K562 (cell line): ENCODE measurements around the gene GABRG2. TPM values are rescaled to one million over a fixed set of nuclear protein-coding genes. Genes with fewer than 3 reads are reported as not detected.

Source experiments
- ATAC-seq: fragments of 200-7000 bp; cut with Tn5 transposase; 3 replicates; pipeline ENCODE4 v1.9.1; 2020; ENCODE audit warnings: moderate library complexity
- BruUV-seq: library from RNA; stranded (reverse); fragments of 400-500 nt; replicated peaks from 2 replicates; lab custom pipeline; 2021; lab: Mats Ljungman, UMichigan
- CTCF ChIA-PET: fragments of 300-600 bp; formaldehyde crosslinking; extraction: SDS; loops from one replicate; lab custom pipeline; 2021; ENCODE audit warnings: low intra/inter-chr PET ratio; lab: Yijun Ruan, JAX
- POLR2A ChIA-PET: fragments of 300-600, 350-650 bp; sonication (Branson Sonifier 250); formaldehyde crosslinking; extraction: SDS; loops from one replicate; lab custom pipeline; 2021; ENCODE audit warnings: antibody characterized with exemption, inconsistent platforms; lab: Yijun Ruan, JAX
- DNase-seq, 4 experiments: peaks; one replicate each; pipeline versions ENCODE4 v3.0.0 to v3.0.0-alpha.2; 2011 to 2018; ENCODE audit warnings: low spot score in 3 of 4, mixed read lengths in 3 of 4; ENCODE audit errors: extremely low read depth in 1 of 4
- FAIRE-seq: peaks from 2 replicates; lab custom pipeline; 2011; peaks lifted over from hg19 to GRCh38; lab: Jason Lieb, UNC
- H2AFZ ChIP-seq: 2 replicates; pipeline ENCODE4 v1.6.0; 2011; ENCODE audit warnings: low read depth, low read length, control low read depth, inconsistent platforms
- H3K27ac ChIP-seq: fragments of 200-600 bp; 3 replicates; pipeline ENCODE4 v1.8.0; 2011; ENCODE audit warnings: low read depth, mild to moderate bottlenecking, control low read depth, inconsistent platforms, low read length, moderate library complexity, mixed read lengths; ENCODE audit errors: extremely low read depth
- H3K27me3 ChIP-seq, 2 experiments: fragments of 300-600 bp in 1 of 2; 2 replicates in 1 of 2; 3 replicates in 1 of 2; pipeline versions ENCODE4 v1.6.0 to v1.8.0; 2011; ENCODE audit warnings: inconsistent platforms in 2 of 2, low read length in 2 of 2, mild to moderate bottlenecking in 1 of 2, mixed read lengths in 1 of 2, moderate library complexity in 1 of 2; ENCODE audit not compliant: control insufficient read depth in 2 of 2, insufficient read depth in 2 of 2
- H3K36me3 ChIP-seq: fragments of 300-600 bp; 3 replicates; pipeline ENCODE4 v1.8.0; 2011; ENCODE audit warnings: mild to moderate bottlenecking, low read length, inconsistent platforms; ENCODE audit not compliant: control insufficient read depth, insufficient read depth
- H3K4me1 ChIP-seq, 2 experiments: fragments of 200-600 bp in 1 of 2; replicated peaks in 1 of 2; 2 replicates in 1 of 2; 3 replicates in 1 of 2; pipeline versions ENCODE4 v1.5.1 to v1.8.0; 2011; ENCODE audit warnings: inconsistent platforms in 2 of 2, low read length in 2 of 2, mild to moderate bottlenecking in 1 of 2, mixed read lengths in 1 of 2, moderate library complexity in 1 of 2; ENCODE audit not compliant: control insufficient read depth in 2 of 2, insufficient read depth in 2 of 2
- H3K4me2 ChIP-seq: 2 replicates; pipeline ENCODE4 v1.6.1; 2011; ENCODE audit warnings: low read length, control low read depth, inconsistent platforms, mixed read lengths; ENCODE audit not compliant: insufficient read depth
- H3K4me3 ChIP-seq: fragments of 200-600 bp; sonication (generic), shearing (Covaris generic); 2 replicates; pipeline ENCODE4 v1.5.1; 2016; ENCODE audit warnings: control low read depth, inconsistent platforms
- H3K79me2 ChIP-seq: fragments of 200-600 bp; 3 replicates; pipeline ENCODE4 v1.8.0; 2011; ENCODE audit warnings: low read length, inconsistent platforms; ENCODE audit not compliant: control insufficient read depth, insufficient read depth
- H3K9ac ChIP-seq, 2 experiments: 2 replicates each; pipeline versions ENCODE4 v1.6.0 to v1.6.1; 2011; ENCODE audit warnings: low read depth in 2 of 2, low read length in 2 of 2, control low read depth in 1 of 2, inconsistent platforms in 1 of 2, mild to moderate bottlenecking in 1 of 2, mixed read lengths in 1 of 2; ENCODE audit not compliant: insufficient read depth in 1 of 2
- H3K9me1 ChIP-seq: one replicate; pipeline ENCODE4 v1.6.0; 2011; ENCODE audit warnings: inconsistent platforms, mild to moderate bottlenecking, low read length, moderate library complexity; ENCODE audit not compliant: control insufficient read depth, insufficient read depth
- H3K9me3 ChIP-seq: replicated peaks from 2 replicates; pipeline ENCODE4 v1.5.1; 2011; ENCODE audit warnings: low read depth, low read length, inconsistent platforms; ENCODE audit not compliant: control insufficient read depth, insufficient read depth
- H4K20me1 ChIP-seq: replicated peaks from 2 replicates; pipeline ENCODE4 v1.6.1; 2011; ENCODE audit warnings: low read length, inconsistent platforms, mixed read lengths; ENCODE audit not compliant: control insufficient read depth, insufficient read depth
- E2F3 ChIP-seq: fragments of 250-450 bp; sonication (Bioruptor Pico); IDR thresholded peaks from 2 replicates; pipeline ENCODE4 v1.4.0; 2020; ENCODE audit warnings: mild to moderate bottlenecking
- FOXK1 ChIP-seq: sonication (generic); formaldehyde crosslinking; IDR thresholded peaks from 2 replicates; pipeline ENCODE4 v1.8.0; 2022; ENCODE audit warnings: missing genetic modification reagents, mild to moderate bottlenecking, borderline replicate concordance
- GTF2A2 ChIP-seq: IDR thresholded peaks from 2 replicates; pipeline ENCODE4 v1.6.1; 2016; ENCODE audit warnings: mild to moderate bottlenecking, missing genetic modification characterization, missing compliant biosample characterization
- HIVEP1 ChIP-seq: fragments of 250-450 bp; sonication (Bioruptor Pico); IDR thresholded peaks from 2 replicates; pipeline ENCODE4 v1.4.0; 2020; ENCODE audit warnings: mild to moderate bottlenecking
- PHF20 ChIP-seq: fragments of 450-650 bp; IDR thresholded peaks from 2 replicates; pipeline ENCODE4 v1.6.1; 2018; ENCODE audit not compliant: partially characterized antibody
- SRSF1 ChIP-seq: fragments of 200-400 bp; formaldehyde crosslinking; IDR thresholded peaks from 2 replicates; pipeline ENCODE4 v1.6.1; 2017; ENCODE audit warnings: mild to moderate bottlenecking, low read depth, low read length, moderate library complexity
- ZNF134 ChIP-seq: fragments of 250-450 bp; sonication (Bioruptor Pico); conservative IDR thresholded peaks from 2 replicates; pipeline ENCODE4 v1.4.0; 2020
- WGBS: fragments of 100-300 bp; shearing (Covaris generic); methylation state at CpG from one replicate; pipeline ENCODE4 v1.1.6; 2016; ENCODE audit warnings: low coverage, mixed read lengths; ENCODE audit not compliant: insufficient coverage; ENCODE audit errors: missing lambda C conversion rate; 5-methylcytosine and 5-hydroxymethylcytosine counted together
- in situ Hi-C: fragments of 300-500 bp; cut with MboI; formaldehyde crosslinking; loops from 4 replicates; pipeline ENCODE4 v1.15.0; 2018; ENCODE audit warnings: inconsistent platforms, mixed read lengths
- intact Hi-C: fragments of 100-400 bp; cut with micrococcal nuclease; formaldehyde crosslinking; loops from 2 replicates; pipeline ENCODE4 v1.14.2; 2022
- polyA plus RNA-seq, 8 experiments: library from polyadenylated mRNA; depleted of rRNA in 4 of 8; stranded (reverse) in 5 of 8; unstranded in 3 of 8; fragments of >200 nt; fragmentation: Nextera tagmentation in 2 of 8; fragmentation: Illumina TruSeq in 1 of 8; extraction: Ambion mirVana in 2 of 8; extraction: Trizol in 1 of 8; gene quantifications; 2 replicates each; pipeline versions ENCODE4 v1.2.1 to v1.2.3, GENCODE V29; 2011 to 2014; ENCODE audit warnings: inconsistent platforms in 1 of 8, missing spikeins in 1 of 8
- total RNA-seq, 7 experiments: library from RNA; depleted of rRNA in 6 of 7; stranded (reverse); fragments of >200 nt in 6 of 7; fragmentation: Illumina TruSeq in 2 of 7; extraction: Trizol in 2 of 7; gene quantifications; 2 replicates each; pipeline versions ENCODE4 v1.2.1 to v1.2.3, GENCODE V29; 2011 to 2021; ENCODE audit warnings: low replicate concordance in 1 of 7
- TF ChIP-seq, protein P1 (sequence below): sonication (generic); formaldehyde crosslinking; IDR thresholded peaks from 2 replicates; pipeline ENCODE4 v1.8.0; 2022; ENCODE audit warnings: missing genetic modification reagents, mild to moderate bottlenecking, borderline replicate concordance

The GABRG2 gene
- total and polyA plus RNA-seq, 9 of the 15 experiments (the other 6 are each of a cell fraction or from before 2014, with no cell fraction given) = 0.03 to 1.2 (median 0.30) TPM; not detected in 3

GRCh38 chr5:162068936-162069335 is 1.4 kb downstream of the GABRG2 start:
- intact Hi-C loops (no loop called here), in situ Hi-C loops (no loop called here)
- H3K9ac ChIP-seq = no peak overlapping the region
- no peaks in the 10 kb centered on the region for H3K4me1 ChIP-seq
- no peak overlapping the region for H3K4me2 ChIP-seq
- H3K36me3 ChIP-seq = no peaks in the 10 kb centered on the region
- TF ChIP-seq, protein P1, sequence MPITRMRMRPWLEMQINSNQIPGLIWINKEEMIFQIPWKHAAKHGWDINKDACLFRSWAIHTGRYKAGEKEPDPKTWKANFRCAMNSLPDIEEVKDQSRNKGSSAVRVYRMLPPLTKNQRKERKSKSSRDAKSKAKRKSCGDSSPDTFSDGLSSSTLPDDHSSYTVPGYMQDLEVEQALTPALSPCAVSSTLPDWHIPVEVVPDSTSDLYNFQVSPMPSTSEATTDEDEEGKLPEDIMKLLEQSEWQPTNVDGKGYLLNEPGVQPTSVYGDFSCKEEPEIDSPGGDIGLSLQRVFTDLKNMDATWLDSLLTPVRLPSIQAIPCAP = no peak
- TF ChIP-seq SRSF1 (no peak), HIVEP1 (CRISPR knock-in tag) (no peak), GTF2A2 (tag) (no peak), ZNF134 (CRISPR knock-in tag) (no peak), FOXK1 (CRISPR knock-in tag) (no peak), PHF20 (no peak), E2F3 (no peak)
- ATAC-seq (no peak), DNase-seq (no peak), FAIRE-seq (no peak)
- no peak overlapping the region for H3K27ac ChIP-seq
- H3K9me3 ChIP-seq = no peaks in the 10 kb centered on the region; the same call in 1 of the 2 replicates
- 0% methylated on average over 4 of the region's 4 CpGs for WGBS
- ChIA-PET CTCF (no interaction called here), POLR2A (no interaction called here)
- H3K27me3 ChIP-seq = no peaks in the 10 kb centered on the region
- no peak overlapping the region for H3K4me3 ChIP-seq
- no peak overlapping the region for H2AFZ ChIP-seq
- BruUV-seq = no TSS peak
- no peaks in the 10 kb centered on the region for H4K20me1 ChIP-seq
- H3K9me1 ChIP-seq = no peaks in the 10 kb centered on the region
- H3K79me2 ChIP-seq = no peaks in the 10 kb centered on the region
